Activated CD8-positive, alpha-beta T cell treated with anti-CD3 and anti-CD28 coated beads for 36 hours (primary cell): Measurements from ENCODE around the gene CES2. TPM values are rescaled to one million over a fixed set of nuclear protein-coding genes. Genes with fewer than 3 reads are reported as not detected.

Source experiments
- ATAC-seq: fragments of 200-7000 bp; cut with Tn5 transposase; one replicate; pipeline ENCODE4 v1.10.0; 2021; ENCODE audit warnings: mild to moderate bottlenecking, moderate library complexity
- CTCF ChIA-PET: fragments of 350-600 bp; sonication (Branson Sonifier 250); formaldehyde crosslinking; loops from one replicate; lab custom pipeline; 2021; ENCODE audit warnings: antibody characterized with exemption; lab: Charles Lee
- POLR2A ChIA-PET: fragments of 350-600 bp; sonication (Branson Sonifier 250); formaldehyde crosslinking; loops from one replicate; lab custom pipeline; 2021; ENCODE audit warnings: antibody characterized with exemption; lab: Charles Lee
- DNase-seq: peaks from one replicate; pipeline ENCODE4 v3.0.0-alpha.2; 2020
- H3K27ac Mint-ChIP-seq: one replicate; pipeline ENCODE4 v1.8.0; 2021; ENCODE audit warnings: mild to moderate bottlenecking, mixed read lengths
- H3K27me3 Mint-ChIP-seq: one replicate; pipeline ENCODE4 v1.8.0; 2021; ENCODE audit warnings: mixed read lengths
- H3K36me3 Mint-ChIP-seq: one replicate; pipeline ENCODE4 v1.8.0; 2021; ENCODE audit warnings: low read depth, mixed read lengths
- H3K4me1 Mint-ChIP-seq: one replicate; pipeline ENCODE4 v1.8.0; 2021; ENCODE audit warnings: low read depth, mixed read lengths
- H3K4me3 Mint-ChIP-seq: one replicate; pipeline ENCODE4 v1.8.0; 2021; ENCODE audit warnings: mild to moderate bottlenecking, moderate library complexity, mixed read lengths
- H3K9me3 Mint-ChIP-seq: one replicate; pipeline ENCODE4 v1.8.0; 2021; ENCODE audit warnings: mixed read lengths
- intact Hi-C: fragments of 100-400 bp; cut with micrococcal nuclease; formaldehyde crosslinking; loops from one replicate; pipeline ENCODE4 v1.10.0; 2022
- total RNA-seq, 2 experiments: library from RNA; stranded (reverse); gene quantifications; one replicate each; pipeline ENCODE4 v1.2.3, GENCODE V29; 2021
- TF ChIP-seq, protein P1 (sequence below): fragments of 200-600 bp; IDR thresholded peaks from one replicate; pipeline ENCODE4 v1.8.0; 2022; ENCODE audit warnings: antibody characterized with exemption, mild to moderate bottlenecking

The CES2 gene
- total RNA-seq, 2 experiments from 2014 or later: 24.7 to 24.9 TPM

DNA sequence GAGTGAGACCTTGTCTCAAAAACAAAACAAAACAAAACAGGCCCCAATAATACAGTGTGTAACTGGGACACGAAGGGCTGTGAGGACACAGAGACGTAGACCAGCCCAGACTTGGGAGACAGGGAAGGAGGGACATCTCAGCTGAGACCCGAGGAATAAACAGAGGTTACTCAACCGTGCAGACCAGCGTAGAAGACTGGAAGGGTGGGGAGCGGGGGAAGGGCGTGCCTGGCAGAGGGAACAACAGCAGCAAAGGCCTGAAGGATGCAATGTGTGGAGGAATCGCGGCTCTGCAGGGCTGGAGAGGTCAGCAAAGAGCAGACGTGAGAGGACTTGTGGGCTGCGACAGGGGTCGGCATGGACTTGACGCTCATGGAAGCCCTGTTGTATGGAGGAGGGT, 41.4 kb downstream of the CES2 start:
- ChIA-PET POLR2A (interaction anchor here (0.6 to 1.1 kb wide), 3 partner anchors 37 to 81 kb away, joined by 3 to 6 read pairs (median 3); no protein-coding TSS in a partner anchor), CTCF (interaction anchor here (0.7 to 6.2 kb wide), 24 partner anchors 11 to 207 kb away, joined by 3 to 53 read pairs (median 6); partner anchors contain the start of genes CBFB, CES3, MATCAP1 and NOL3)
- Mint-ChIP-seq H3K9me3 (no peaks in the 10 kb centered on the region), H3K36me3 (no peaks in the 10 kb centered on the region), H3K4me1 (peaks cover 39% of the 10 kb centered on the region), H3K27me3 (peaks cover 4% of the 10 kb centered on the region), H3K27ac (no peak overlapping the region), H3K4me3 (peak overlapping the region; percentile 26)
- no peak for ATAC-seq
- no peak for DNase-seq
- intact Hi-C loops: loop anchor here (5.0 to 10.0 kb wide), 3 partner anchors 126 to 208 kb away; partner anchors contain the start of genes FBXL8, MATCAP1 and TRADD
- TF ChIP-seq, protein P1, sequence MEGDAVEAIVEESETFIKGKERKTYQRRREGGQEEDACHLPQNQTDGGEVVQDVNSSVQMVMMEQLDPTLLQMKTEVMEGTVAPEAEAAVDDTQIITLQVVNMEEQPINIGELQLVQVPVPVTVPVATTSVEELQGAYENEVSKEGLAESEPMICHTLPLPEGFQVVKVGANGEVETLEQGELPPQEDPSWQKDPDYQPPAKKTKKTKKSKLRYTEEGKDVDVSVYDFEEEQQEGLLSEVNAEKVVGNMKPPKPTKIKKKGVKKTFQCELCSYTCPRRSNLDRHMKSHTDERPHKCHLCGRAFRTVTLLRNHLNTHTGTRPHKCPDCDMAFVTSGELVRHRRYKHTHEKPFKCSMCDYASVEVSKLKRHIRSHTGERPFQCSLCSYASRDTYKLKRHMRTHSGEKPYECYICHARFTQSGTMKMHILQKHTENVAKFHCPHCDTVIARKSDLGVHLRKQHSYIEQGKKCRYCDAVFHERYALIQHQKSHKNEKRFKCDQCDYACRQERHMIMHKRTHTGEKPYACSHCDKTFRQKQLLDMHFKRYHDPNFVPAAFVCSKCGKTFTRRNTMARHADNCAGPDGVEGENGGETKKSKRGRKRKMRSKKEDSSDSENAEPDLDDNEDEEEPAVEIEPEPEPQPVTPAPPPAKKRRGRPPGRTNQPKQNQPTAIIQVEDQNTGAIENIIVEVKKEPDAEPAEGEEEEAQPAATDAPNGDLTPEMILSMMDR: no peak

DNA sequence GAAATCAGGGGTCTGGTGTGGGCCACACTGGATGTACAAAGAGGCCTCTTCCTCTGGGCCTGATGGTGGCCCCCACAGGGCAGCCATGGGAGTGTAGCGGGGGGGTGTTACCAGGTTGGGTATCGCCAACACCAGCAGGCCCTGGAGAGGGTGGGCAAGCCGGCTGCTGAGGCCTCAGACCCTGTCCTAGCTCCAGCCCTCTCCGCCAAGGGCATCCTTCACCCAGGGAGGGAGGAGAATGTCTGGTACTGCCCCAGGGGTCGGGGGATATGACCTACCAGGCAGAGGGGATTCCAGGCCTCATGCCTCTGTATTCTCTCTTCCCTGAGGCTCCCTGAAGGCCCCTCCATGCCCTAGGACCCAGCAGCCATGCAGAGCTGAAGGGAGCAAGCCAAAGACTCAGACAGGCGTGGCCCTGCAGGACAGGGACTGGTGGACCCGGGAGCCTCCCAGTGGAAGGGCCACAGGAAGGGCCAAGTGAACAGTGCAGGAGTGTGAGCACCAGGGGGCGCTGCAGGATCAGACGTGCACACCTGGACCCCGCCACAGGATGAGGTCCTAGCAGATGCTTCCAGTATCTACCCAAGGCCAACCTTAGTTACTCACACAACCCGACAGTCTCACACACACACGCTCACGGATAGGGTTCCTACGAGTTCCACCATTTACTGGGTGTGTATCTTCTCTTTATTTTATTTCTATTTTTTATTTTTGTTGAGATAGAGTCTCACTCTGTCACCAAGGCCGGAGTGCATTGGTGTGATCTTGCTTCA, 42.2 kb downstream of the CES2 start:
- ChIA-PET POLR2A (interaction anchor here (1.0 kb wide), 1 partner anchor 29 kb away, joined by 3 read pairs; no protein-coding TSS in a partner anchor), CTCF (interaction anchor here (0.6 to 6.2 kb wide), 28 partner anchors 11 to 221 kb away, joined by 3 to 53 read pairs (median 5); partner anchors contain the start of genes CBFB, CES3, CES4A and ELMO3)
- TF ChIP-seq, protein P1: peak; percentile 96
- ATAC-seq (peak; percentile 96), DNase-seq (peak; percentile 96)
- peaks cover 44% of the 10 kb centered on the region for H3K4me1 Mint-ChIP-seq
- intact Hi-C loops: loop anchor here (5.0 to 10.0 kb wide), 3 partner anchors 125 to 207 kb away; partner anchors contain the start of genes FBXL8, MATCAP1 and TRADD
- H3K4me3 Mint-ChIP-seq: no peak overlapping the region
- no peaks in the 10 kb centered on the region for H3K9me3 Mint-ChIP-seq
- H3K36me3 Mint-ChIP-seq: peaks cover 2% of the 10 kb centered on the region
- H3K27me3 Mint-ChIP-seq: peaks cover 4% of the 10 kb centered on the region
- no peak overlapping the region for H3K27ac Mint-ChIP-seq

GRCh38 chr16:66979011-66979717, 43.8 kb downstream of the CES2 start:
- no peak overlapping the region for H3K4me3 Mint-ChIP-seq
- intact Hi-C loops: loop anchor here (5.0 to 10.0 kb wide), 3 partner anchors 123 to 206 kb away; partner anchors contain the start of genes FBXL8, MATCAP1 and TRADD

GRCh38 chr16:66983033-66983432, 47.7 kb downstream of the CES2 start:
- no peak overlapping the region for H3K4me3 Mint-ChIP-seq
- TF ChIP-seq, protein P1: no peak
- no peaks in the 10 kb centered on the region for H3K27me3 Mint-ChIP-seq
- peak overlapping the region; percentile 99 for H3K27ac Mint-ChIP-seq
- intact Hi-C loops: loop anchor here (5.0 kb wide), 1 partner anchor 34 kb away; no protein-coding TSS in a partner anchor
- H3K9me3 Mint-ChIP-seq: no peaks in the 10 kb centered on the region
- peaks cover 8% of the 10 kb centered on the region for H3K36me3 Mint-ChIP-seq
- ChIA-PET POLR2A (interaction anchor here (0.7 to 1.9 kb wide), 6 partner anchors 16 to 103 kb away, joined by 3 to 7 read pairs (median 4); partner anchors contain the start of gene PDP2), CTCF (interaction anchor here (1.1 to 4.6 kb wide), 13 partner anchors 8 to 202 kb away, joined by 3 to 30 read pairs (median 6); partner anchors contain the start of gene CES3)
- DNase-seq: no peak
- peaks cover 59% of the 10 kb centered on the region for H3K4me1 Mint-ChIP-seq
- no peak for ATAC-seq

More at GRCh38 chr16:66979011-66979717, 43.8 kb downstream of the CES2 start:
- peaks cover 4% of the 10 kb centered on the region for H3K27me3 Mint-ChIP-seq
- ATAC-seq (no peak), DNase-seq (no peak)
- TF ChIP-seq, protein P1: no peak
- peaks cover 4% of the 10 kb centered on the region for H3K36me3 Mint-ChIP-seq
- H3K4me1 Mint-ChIP-seq: peaks cover 53% of the 10 kb centered on the region
- CTCF ChIA-PET: interaction anchor here (0.6 to 6.2 kb wide), 20 partner anchors 10 to 198 kb away, joined by 3 to 53 read pairs (median 4); partner anchors contain the start of genes CES3, CES4A, NOL3 and PHAF1
- H3K27ac Mint-ChIP-seq: peak overlapping the region; percentile 11
- POLR2A ChIA-PET: interaction anchor here (0.8 to 1.3 kb wide), 6 partner anchors 25 to 176 kb away, joined by 3 to 5 read pairs (median 3); partner anchors contain the start of gene B3GNT9
- no peaks in the 10 kb centered on the region for H3K9me3 Mint-ChIP-seq
